BJ (cell line): Measurements from ENCODE around the gene FGD1. TPM values are rescaled to one million over a fixed set of nuclear protein-coding genes. Genes with fewer than 3 reads are reported as not detected.
A peak's percentile ranks its signal among the peaks of the same experiment; 100 is the strongest.

ENCODE experiments used
- CTCF ChIA-PET: fragments of 350-600 bp; formaldehyde crosslinking; extraction: SDS; loops from one replicate; lab custom pipeline; 2021; ENCODE audit warnings: antibody characterized with exemption, inconsistent platforms; lab: Yijun Ruan, JAX
- POLR2A ChIA-PET: fragments of 300-600 bp; sonication (Branson Sonifier 250); formaldehyde crosslinking; extraction: SDS; loops from one replicate; lab custom pipeline; 2021; ENCODE audit warnings: antibody characterized with exemption; lab: Charles Lee
- DNase-seq: peaks from one replicate; pipeline ENCODE4 v3.0.0-alpha.2; 2011; ENCODE audit warnings: low read depth
- H3K27me3 ChIP-seq: 2 replicates; pipeline ENCODE4 v1.6.0; 2011; ENCODE audit warnings: low read length; ENCODE audit not compliant: control insufficient read depth, insufficient read depth
- H3K36me3 ChIP-seq: 2 replicates; pipeline ENCODE4 v1.5.1; 2011; ENCODE audit warnings: low read length; ENCODE audit not compliant: control insufficient read depth, insufficient read depth
- H3K4me3 ChIP-seq: 2 replicates; pipeline ENCODE4 v1.5.1; 2011; ENCODE audit warnings: low read depth, mild to moderate bottlenecking, control low read depth, low read length
- CTCF ChIP-seq: IDR thresholded peaks from 2 replicates; pipeline ENCODE4 v1.5.1; 2011; ENCODE audit warnings: low read depth, mild to moderate bottlenecking, control low read depth, inconsistent platforms, low read length, moderate library complexity; ENCODE audit not compliant: insufficient read depth
- polyA plus RNA-seq: library from polyadenylated mRNA; depleted of rRNA; stranded (reverse); fragments of >200 nt; gene quantifications from 2 replicates; pipeline ENCODE4 v1.2.3, GENCODE V29; 2011

FGD1 gene
- polyA plus RNA-seq, 1 experiment = 5.6 TPM

- Histone ChIP-seq H3K4me3 (no peak overlapping the region), H3K36me3 (peaks cover 10% of the 10 kb centered on the region), H3K27me3 (no peaks in the 10 kb centered on the region)
- DNase-seq = no peak
- ChIA-PET CTCF (interaction anchor here (1.1 kb wide), 1 partner anchor 12 kb away, joined by 3 read pairs; no protein-coding TSS in a partner anchor), POLR2A (no interaction called here)
- TF ChIP-seq CTCF = no peak
Measured at GRCh38 chrX:54470054-54470760, 25.8 kb downstream of the FGD1 start.

- H3K36me3 ChIP-seq = peaks cover 4% of the 10 kb centered on the region
- POLR2A ChIA-PET = no interaction called here
- no peaks in the 10 kb centered on the region for H3K27me3 ChIP-seq
- CTCF ChIA-PET = no interaction called here
- TF ChIP-seq CTCF = peak; percentile 33; the same call in 1 of the 2 replicates
- DNase-seq = no peak
- no peak overlapping the region for H3K4me3 ChIP-seq
Measured at GRCh38 chrX:54452920-54453319, 43.1 kb downstream of the FGD1 start.

GRCh38 chrX:54449929-54450328 is 46.1 kb downstream of the FGD1 start:
- no peaks in the 10 kb centered on the region for H3K27me3 ChIP-seq
- no peak overlapping the region for H3K4me3 ChIP-seq
- POLR2A ChIA-PET = no interaction called here
- DNase-seq = no peak
- no peak for TF ChIP-seq CTCF
- CTCF ChIA-PET = no interaction called here
- H3K36me3 ChIP-seq = peaks cover 3% of the 10 kb centered on the region

- Histone ChIP-seq H3K4me3 (no peak overlapping the region), H3K36me3 (peaks cover 5% of the 10 kb centered on the region), H3K27me3 (no peaks in the 10 kb centered on the region)
- TF ChIP-seq CTCF = peak; percentile 17; the same call in 1 of the 2 replicates
- ChIA-PET CTCF (no interaction called here), POLR2A (no interaction called here)
- no peak for DNase-seq
Measured at GRCh38 chrX:54447461-54447860, 48.6 kb downstream of the FGD1 start.

- ChIA-PET POLR2A (no interaction called here), CTCF (interaction anchor here (0.6 kb wide), 1 partner anchor 38 kb away, joined by 3 read pairs; no protein-coding TSS in a partner anchor)
- TF ChIP-seq CTCF = no peak
Measured at GRCh38 chrX:54446084-54446483, 50.0 kb downstream of the FGD1 start.

More at GRCh38 chrX:54446084-54446483, 50.0 kb downstream of the FGD1 start:
- no peak for DNase-seq
- H3K36me3 ChIP-seq = peaks cover 5% of the 10 kb centered on the region
- no peaks in the 10 kb centered on the region for H3K27me3 ChIP-seq
- no peak overlapping the region for H3K4me3 ChIP-seq
